NCI-H82 treated with DMSO at 0.1 percent for 48 hours (cell line): ENCODE results near the gene TNFSF9.
"Not testable (repeated sequence)": the region's sequence is repeated elsewhere in the genome, so short reads cannot be mapped to it uniquely, and the experiment has no call there.

Experiments
- DNase-seq: peaks from one replicate; lab custom pipeline; 2025; ENCODE audit not compliant: unreplicated experiment; lab: John Stamatoyannopoulos, UW

Gene TNFSF9

GRCh38 chr19:6532244-6532999 is 1.6 kb downstream of the TNFSF9 start:
- no peak for DNase-seq

- DNase-seq, result no peak
Observed at GRCh38 chr19:6533000-6533328, 2.1 kb downstream of the TNFSF9 start.

GRCh38 chr19:6533746-6534418 is 3.1 kb downstream of the TNFSF9 start:
- no peak for DNase-seq

- no peak for DNase-seq
Observed at GRCh38 chr19:6534451-6535093, 3.7 kb downstream of the TNFSF9 start.

- DNase-seq, result no peak
Observed at GRCh38 chr19:6535558-6536137, 4.8 kb downstream of the TNFSF9 start.

- no peak for DNase-seq
Observed at GRCh38 chr19:6539514-6539913, 8.7 kb downstream of the TNFSF9 start.

GRCh38 chr19:6540918-6541689 is 10.3 kb downstream of the TNFSF9 start:
- DNase-seq, result no peak

GRCh38 chr19:6543866-6544347 is 13.1 kb downstream of the TNFSF9 start:
- DNase-seq, result no peak

- DNase-seq, result not testable (repeated sequence)
Observed at GRCh38 chr19:6550679-6551078, 19.9 kb downstream of the TNFSF9 start.

- DNase-seq, result no peak
Observed at GRCh38 chr19:6551091-6551490, 20.3 kb downstream of the TNFSF9 start.

GRCh38 chr19:6551607-6552450 is 21.0 kb downstream of the TNFSF9 start:
- no peak for DNase-seq

GRCh38 chr19:6556043-6556449 is 25.2 kb downstream of the TNFSF9 start:
- DNase-seq, result no peak

GRCh38 chr19:6556480-6557195 is 25.8 kb downstream of the TNFSF9 start:
- DNase-seq, result no peak

- not testable (repeated sequence) for DNase-seq
Observed at GRCh38 chr19:6562437-6562836, 31.6 kb downstream of the TNFSF9 start.

- no peak for DNase-seq
Observed at GRCh38 chr19:6564393-6564792, 33.6 kb downstream of the TNFSF9 start.

GRCh38 chr19:6566727-6567126 is 35.9 kb downstream of the TNFSF9 start:
- not testable (repeated sequence) for DNase-seq

GRCh38 chr19:6568010-6568526 is 37.2 kb downstream of the TNFSF9 start:
- DNase-seq, result no peak

- no peak for DNase-seq
Observed at GRCh38 chr19:6568816-6569215, 38.0 kb downstream of the TNFSF9 start.

GRCh38 chr19:6570764-6571163 is 39.9 kb downstream of the TNFSF9 start:
- DNase-seq, result no peak
